HUDEP-2 (cell line): ENCODE results near the gene C1orf146.
"Not testable (repeated sequence)": the region's sequence is repeated elsewhere in the genome, so short reads cannot be mapped to it uniquely, and the experiment has no call there.

Experiments used
- DNase-seq, 76 experiments: peaks; one replicate each; lab custom pipeline; 2025; ENCODE audit not compliant: unreplicated experiment in 76 of 76; lab: John Stamatoyannopoulos, UW

The C1orf146 gene

GRCh38 chr1:92217721-92218120, at the start of gene C1orf146:
Gene C1orf146 (plus strand): TSS chr1:92217915. CDS start chr1:92231421, 13,506 bp downstream.
- DNase-seq = no peak

- DNase-seq = no peak
Measured at GRCh38 chr1:92168657-92169056, 49.1 kb upstream of the C1orf146 start.

GRCh38 chr1:92169214-92170005, 48.3 kb upstream of the C1orf146 start:
- DNase-seq = no peak

GRCh38 chr1:92184632-92185031, 33.1 kb upstream of the C1orf146 start:
- DNase-seq = no peak

GRCh38 chr1:92186081-92186480, 31.6 kb upstream of the C1orf146 start:
- DNase-seq = no peak

GRCh38 chr1:92188436-92189255, 29.1 kb upstream of the C1orf146 start:
- no peak for DNase-seq

- no peak for DNase-seq
Measured at GRCh38 chr1:92191726-92192125, 26.0 kb upstream of the C1orf146 start.

- no peak for DNase-seq
Measured at GRCh38 chr1:92192246-92192645, 25.5 kb upstream of the C1orf146 start.

- DNase-seq = no peak
Measured at GRCh38 chr1:92194511-92194910, 23.2 kb upstream of the C1orf146 start.

GRCh38 chr1:92201973-92202372, 15.7 kb upstream of the C1orf146 start:
- no peak for DNase-seq

- DNase-seq = no peak
Measured at GRCh38 chr1:92203105-92203504, 14.6 kb upstream of the C1orf146 start.

- DNase-seq = no peak
Measured at GRCh38 chr1:92210701-92211100, 7.0 kb upstream of the C1orf146 start.

GRCh38 chr1:92211166-92211565, 6.5 kb upstream of the C1orf146 start:
- no peak for DNase-seq

GRCh38 chr1:92218559-92218958, 844 bp downstream of the C1orf146 start:
- no peak for DNase-seq

- DNase-seq = no peak
Measured at GRCh38 chr1:92219028-92219427, 1.3 kb downstream of the C1orf146 start.

GRCh38 chr1:92228401-92228800, 10.7 kb downstream of the C1orf146 start:
- DNase-seq = no peak

GRCh38 chr1:92230736-92231135, 13.0 kb downstream of the C1orf146 start:
- DNase-seq = no peak

GRCh38 chr1:92240034-92240433, 22.3 kb downstream of the C1orf146 start:
- DNase-seq = no peak

GRCh38 chr1:92244376-92244775, 26.7 kb downstream of the C1orf146 start:
- no peak for DNase-seq

- DNase-seq = not testable (repeated sequence)
Measured at GRCh38 chr1:92254714-92255113, 37.0 kb downstream of the C1orf146 start.

GRCh38 chr1:92259350-92259749, 41.6 kb downstream of the C1orf146 start:
- no peak for DNase-seq

- no peak for DNase-seq
Measured at GRCh38 chr1:92262516-92262915, 44.8 kb downstream of the C1orf146 start.
